ENCODE results near the gene CD300LF.

CD300LF gene

DNA sequence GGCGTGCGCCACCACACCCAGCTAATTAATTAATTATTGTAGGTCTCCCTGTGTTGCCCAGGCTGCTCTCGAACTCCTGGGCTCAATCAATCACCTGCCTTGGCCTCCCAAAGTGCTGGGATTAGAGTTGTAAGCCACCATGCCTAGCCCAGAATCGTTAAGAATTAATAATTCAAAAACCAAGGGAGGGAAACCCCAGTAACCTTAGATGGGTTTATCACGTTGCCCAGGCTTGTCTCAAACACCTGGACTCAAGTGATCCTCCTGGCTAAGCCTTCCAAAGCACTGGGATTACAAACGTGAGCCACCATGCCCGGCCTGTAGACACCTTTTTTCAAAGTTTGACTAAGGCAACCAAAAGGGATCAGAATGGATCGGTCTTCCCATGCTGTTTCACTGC, 21.6 kb downstream of the CD300LF start:
- in situ Hi-C loops (cut with HindIII; ENCODE audit: low sequenced_read_pairs), result no loop called here

GRCh38 chr17:74690409-74690825, 22.3 kb downstream of the CD300LF start:
- in situ Hi-C loops (cut with HindIII; ENCODE audit: low sequenced_read_pairs), result no loop called here

- in situ Hi-C loops (cut with HindIII; ENCODE audit: low sequenced_read_pairs), result no loop called here
Observed at GRCh38 chr17:74687886-74688285, 24.8 kb downstream of the CD300LF start.

DNA sequence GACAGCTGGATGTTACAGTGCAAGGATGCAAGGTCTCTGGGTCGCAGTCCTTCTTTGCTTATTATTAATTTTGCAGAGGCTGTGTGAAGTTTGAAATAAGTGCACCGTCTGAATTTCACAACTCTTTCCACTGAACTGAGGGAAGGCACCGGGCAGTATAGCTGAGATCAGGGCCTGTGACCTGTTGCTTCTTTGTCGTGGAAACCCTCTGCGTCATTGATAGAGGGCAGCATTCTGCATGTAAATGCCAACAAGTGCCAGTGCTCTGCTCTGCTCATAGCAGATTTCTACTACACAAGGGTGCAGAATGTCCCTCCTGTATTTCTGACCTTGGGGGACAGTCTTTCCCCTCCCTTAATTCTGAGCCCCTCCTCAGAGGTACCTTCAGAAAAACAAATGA, 26.0 kb downstream of the CD300LF start:
- in situ Hi-C loops (cut with HindIII; ENCODE audit: low sequenced_read_pairs), result no loop called here

DNA sequence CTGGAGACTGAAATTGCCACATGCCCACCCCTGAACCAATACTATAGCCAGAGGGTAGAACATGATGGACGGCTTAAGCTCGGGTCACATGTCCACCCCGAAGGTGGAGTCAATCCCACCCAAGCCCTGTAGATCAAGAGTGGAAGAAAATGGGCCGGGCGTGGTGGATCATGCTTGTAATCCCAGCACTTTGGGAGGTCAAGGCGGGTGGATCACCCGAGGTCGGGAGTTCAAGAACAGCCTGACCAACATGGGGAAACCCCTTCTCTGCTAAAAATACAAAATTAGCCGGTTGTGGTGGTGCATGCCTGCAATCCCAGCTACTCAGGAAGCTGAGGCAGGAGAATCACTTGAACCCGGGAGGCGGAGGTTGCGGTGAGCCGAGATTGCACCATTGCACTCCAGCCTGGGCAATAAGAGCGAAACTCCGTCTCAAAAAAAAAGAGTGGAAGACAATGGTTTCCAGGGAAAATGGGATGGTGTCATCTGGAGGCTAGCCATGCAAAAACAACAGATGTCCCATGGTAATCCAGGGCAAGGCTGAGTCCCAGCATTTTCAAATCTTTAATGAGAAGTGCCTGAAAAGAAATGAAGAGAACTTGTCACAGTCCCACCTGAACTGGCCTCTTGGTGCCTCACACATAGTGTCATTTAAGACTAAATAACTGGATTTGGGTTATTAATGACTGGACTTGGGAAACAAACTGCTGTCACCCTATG, 30.1 kb downstream of the CD300LF start:
- in situ Hi-C loops (cut with HindIII; ENCODE audit: low sequenced_read_pairs), result no loop called here

GRCh38 chr17:74682028-74682427, 30.7 kb downstream of the CD300LF start:
- in situ Hi-C loops (cut with HindIII; ENCODE audit: low sequenced_read_pairs), result no loop called here

DNA sequence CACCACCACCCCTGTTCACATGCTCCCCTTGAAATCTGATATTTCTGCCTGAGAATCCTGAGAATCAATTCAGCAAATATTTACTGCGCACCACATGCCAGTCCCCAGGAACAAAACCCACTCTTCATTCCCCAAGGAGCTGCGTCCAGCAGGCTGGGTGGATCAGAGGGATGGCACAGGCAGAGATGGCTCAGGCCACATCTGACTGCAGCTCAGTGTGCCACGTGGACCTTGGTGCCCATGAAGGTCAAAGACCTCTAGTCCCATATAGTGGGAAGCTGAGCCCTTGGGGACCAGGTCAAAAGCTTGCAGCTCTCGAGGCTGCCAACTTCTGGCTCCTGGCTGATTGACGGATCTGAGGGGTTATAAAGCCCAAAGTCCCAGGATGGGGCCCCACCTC, 31.8 kb downstream of the CD300LF start:
- in situ Hi-C loops (cut with HindIII; ENCODE audit: low sequenced_read_pairs), result no loop called here

DNA sequence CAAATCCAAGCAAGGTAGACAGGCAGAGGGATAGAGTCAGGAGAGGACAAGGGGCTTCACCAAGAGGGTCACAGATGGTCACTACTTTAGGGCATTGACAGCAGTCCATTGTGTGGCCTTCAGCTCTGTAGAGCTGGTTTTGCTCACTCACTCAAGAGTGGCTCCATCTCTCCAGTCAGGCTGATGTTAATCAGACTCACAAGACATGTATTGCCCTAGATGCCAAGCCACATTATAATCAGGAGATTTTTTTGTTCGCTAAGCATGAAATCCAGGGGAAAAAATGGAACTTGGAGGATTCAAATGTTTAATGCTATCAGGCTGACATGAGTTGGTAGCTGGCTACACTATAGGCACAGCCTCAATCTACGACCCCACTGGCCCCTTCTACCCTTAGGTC, 32.5 kb downstream of the CD300LF start:
- in situ Hi-C loops (cut with HindIII; ENCODE audit: low sequenced_read_pairs), result no loop called here

- in situ Hi-C loops (cut with HindIII; ENCODE audit: low sequenced_read_pairs), result no loop called here
Observed at GRCh38 chr17:74679374-74679773, 33.3 kb downstream of the CD300LF start.

DNA sequence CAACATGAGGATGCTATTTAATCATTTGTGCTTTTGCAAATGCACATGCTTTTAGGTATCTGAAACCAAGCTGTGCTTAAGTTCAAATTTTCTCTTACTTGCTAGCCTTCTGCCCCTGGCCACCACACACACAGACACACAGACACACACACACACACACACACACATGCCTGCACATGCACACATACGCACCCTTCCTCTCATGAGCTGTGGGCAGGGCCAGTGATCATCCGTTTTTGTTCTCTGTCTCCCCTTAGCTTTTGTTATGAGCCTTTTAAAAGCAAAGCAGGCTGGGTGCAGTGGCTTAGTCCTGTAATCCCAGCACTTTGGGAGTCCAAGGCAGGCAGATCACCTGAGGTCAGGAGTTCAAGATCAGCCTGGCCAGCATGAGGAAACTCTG, 34.2 kb downstream of the CD300LF start:
- in situ Hi-C loops (cut with HindIII; ENCODE audit: low sequenced_read_pairs), result no loop called here

DNA sequence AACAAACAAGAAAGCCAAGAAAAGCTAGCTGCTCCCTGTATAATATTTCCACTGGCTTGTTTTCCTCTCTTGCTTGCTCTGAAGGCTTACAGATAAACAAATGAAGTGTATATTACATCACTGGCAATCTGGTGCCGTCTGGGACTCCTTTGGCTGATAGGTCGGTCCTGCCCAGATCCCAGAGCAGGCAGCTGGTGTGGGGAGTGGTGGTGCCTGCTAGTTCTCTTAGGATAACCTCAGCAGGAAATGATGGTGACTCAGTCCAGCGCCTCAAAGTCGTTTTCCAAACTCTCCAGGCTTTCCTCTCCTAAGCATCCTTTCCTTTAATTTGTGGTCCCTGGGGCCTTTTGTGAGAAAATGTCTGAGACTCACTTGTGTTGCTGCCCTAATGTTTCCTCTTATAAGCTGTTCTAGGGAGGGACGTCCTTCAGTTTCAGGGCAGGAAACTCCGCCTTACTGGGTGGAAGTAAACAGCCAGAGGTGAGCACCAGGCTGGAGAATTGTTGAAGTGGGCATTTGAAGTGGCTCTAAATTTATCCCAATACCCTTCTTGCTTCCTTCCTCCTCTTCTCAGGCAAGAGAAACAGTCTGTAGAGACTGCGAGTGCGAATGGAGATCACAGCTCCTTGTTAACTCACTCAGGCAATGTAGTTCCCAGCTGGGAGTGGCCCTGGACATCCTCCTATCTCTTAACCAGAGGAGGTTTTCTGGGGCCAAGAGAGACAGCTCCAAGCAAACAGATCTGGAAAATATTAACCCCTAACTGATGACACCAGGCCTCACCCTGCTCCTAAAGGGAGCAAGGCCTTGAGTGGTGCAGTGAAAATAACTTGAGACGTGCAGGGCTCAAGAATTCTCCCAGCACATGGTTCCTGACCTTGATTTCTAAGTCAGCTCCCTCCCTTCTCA, 34.9 kb downstream of the CD300LF start:
- in situ Hi-C loops (cut with HindIII; ENCODE audit: low sequenced_read_pairs), result no loop called here

DNA sequence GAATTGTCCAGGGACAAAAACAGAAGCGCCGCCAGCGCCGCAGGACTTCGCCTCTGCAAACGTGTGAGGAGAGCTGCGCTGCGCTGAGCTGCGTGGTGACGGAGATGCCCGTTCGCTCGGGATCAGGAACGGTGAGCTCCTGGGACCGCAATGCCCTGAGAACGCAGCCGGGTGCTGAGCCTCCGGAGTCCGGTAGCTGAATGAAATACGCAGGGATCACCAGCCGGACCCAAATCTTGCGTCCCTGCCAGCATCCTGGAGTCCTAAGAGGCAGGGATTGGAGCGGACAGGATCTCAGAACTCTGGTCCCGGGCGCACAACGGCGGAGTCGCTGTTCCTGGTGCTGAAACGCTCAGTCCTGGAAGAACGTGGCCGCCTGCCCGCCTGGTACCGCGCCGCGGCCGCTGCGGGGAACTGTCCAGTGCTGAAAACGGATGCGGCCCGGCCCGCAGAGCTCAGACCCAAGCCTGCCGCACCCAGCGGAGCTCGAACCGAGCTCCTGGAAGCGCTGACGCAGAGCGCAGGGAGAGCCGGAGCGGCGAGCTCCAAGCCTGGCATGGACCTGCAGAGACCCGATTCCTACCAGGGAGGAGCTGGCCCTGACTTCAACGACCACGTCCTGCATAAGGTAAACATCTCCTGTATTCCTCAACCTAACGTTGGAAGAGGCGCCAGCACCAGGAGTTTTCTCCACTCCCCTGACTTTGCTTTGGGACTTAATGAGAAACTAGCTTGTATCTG, 41.5 kb downstream of the CD300LF start:
- in situ Hi-C loops (cut with HindIII; ENCODE audit: low sequenced_read_pairs), result no loop called here

GRCh38 chr17:74670329-74670728, 42.4 kb downstream of the CD300LF start:
- in situ Hi-C loops (cut with HindIII; ENCODE audit: low sequenced_read_pairs), result no loop called here

DNA sequence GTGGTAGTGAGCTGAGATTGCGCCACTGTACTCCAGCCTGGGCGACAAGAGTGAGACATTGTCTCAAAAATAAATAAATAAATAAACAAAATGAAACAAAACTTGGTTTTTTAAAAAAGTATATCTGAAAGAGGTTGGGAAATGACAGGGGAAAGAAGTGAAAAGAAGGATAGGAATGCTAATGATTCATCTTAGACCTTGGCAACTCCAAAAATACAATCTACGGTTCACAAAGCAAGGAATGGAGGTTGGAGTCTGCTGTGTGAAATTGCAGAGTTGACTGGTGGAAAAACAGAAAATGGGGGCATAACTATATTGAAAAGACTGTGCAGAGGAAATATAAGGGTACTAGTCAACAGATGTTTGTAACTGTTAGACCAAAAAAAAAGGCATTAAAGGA, 49.2 kb downstream of the CD300LF start:
- in situ Hi-C loops (cut with HindIII; ENCODE audit: low sequenced_read_pairs), result no loop called here

- in situ Hi-C loops (cut with HindIII; ENCODE audit: low sequenced_read_pairs), result no loop called here
Observed at GRCh38 chr17:74659889-74660288, 52.8 kb downstream of the CD300LF start.

GRCh38 chr17:74658620-74659019, 54.1 kb downstream of the CD300LF start:
- in situ Hi-C loops (cut with HindIII; ENCODE audit: low sequenced_read_pairs), result no loop called here

- in situ Hi-C loops (cut with HindIII; ENCODE audit: low sequenced_read_pairs), result no loop called here
Observed at GRCh38 chr17:74654742-74655141, 58.0 kb downstream of the CD300LF start.

DNA sequence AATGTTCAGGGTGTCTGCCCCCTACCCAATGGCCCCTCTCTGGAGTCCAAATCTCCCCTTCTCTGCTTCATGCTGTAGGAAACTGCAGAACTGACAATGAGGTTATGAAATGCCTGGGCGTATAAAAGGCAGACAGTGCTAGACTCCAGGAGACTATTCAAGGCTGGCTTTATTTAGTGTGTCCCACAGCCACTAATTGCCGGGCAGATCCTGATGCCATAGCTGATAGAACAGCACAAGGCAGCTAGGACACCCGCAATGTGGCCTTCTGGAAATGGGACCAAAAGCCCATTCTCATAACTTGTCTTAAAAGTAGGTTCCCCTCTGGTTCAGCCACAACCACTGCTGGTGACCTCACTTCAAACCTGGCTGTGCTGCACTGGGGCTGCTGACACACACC, 60.7 kb downstream of the CD300LF start:
- in situ Hi-C loops (cut with HindIII; ENCODE audit: low sequenced_read_pairs), result no loop called here

GRCh38 chr17:74649909-74650308, 62.8 kb downstream of the CD300LF start:
- in situ Hi-C loops (cut with HindIII; ENCODE audit: low sequenced_read_pairs), result no loop called here

DNA sequence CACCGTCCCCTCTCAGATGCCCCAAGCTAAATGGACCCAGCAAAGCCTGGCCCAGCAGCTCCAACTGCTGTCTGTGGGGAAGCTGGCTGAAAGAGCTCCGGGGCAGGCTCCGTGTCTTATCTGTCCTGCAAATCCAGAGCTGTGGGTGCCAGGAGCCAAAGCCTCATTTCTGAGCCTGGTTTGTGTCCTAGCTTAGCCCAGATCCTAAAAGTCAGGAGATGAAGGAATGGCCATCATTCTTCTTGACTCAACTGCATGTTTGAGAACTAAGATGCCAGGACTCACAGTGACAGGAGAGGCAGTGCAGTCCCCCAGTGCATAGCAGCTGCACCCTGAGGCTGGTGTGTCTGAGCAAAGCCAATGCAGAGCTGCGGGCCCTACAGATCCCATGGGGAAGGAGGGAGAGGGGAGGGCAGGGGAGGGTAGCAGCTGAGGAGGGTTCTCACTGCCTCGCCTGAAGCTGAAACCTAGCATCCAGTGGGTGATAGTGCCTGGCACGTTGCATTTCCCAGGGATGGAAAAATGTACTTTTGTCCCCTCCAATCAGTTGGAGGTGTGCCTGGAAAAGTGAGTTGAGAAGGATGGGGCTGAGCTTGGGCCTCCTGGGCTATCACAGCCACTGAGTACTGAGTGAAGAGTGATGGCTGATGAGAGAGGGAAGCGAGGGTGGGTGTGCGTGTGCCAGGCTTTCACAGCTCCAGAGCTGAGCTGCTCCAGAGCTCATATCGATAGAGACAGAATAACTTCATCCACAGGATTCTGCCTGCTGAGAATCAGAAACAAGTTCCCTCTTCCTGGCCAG, 64.7 kb downstream of the CD300LF start:
- in situ Hi-C loops (cut with HindIII; ENCODE audit: low sequenced_read_pairs), result no loop called here

DNA sequence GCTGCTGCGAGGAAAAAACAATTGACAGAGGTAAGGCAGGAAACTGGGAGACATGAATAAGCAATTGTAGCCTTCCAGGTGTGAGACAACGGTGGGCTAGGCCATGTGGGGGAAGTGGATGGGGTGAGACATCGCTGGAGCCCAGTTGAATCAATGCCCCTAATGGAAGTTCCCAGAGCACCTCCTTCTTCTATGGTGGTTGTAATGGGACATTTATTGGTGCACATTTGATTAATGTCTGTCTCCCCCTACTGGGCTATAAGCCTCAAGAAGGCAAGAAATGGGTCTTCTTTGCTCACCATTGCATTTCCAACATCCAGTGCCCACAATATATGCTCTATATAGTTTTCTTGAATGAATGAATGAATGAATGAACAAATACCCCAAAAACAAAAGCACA, 66.5 kb downstream of the CD300LF start:
- in situ Hi-C loops (cut with HindIII; ENCODE audit: low sequenced_read_pairs), result no loop called here
